A549 (cell line): ENCODE data around the gene HSF2BP. TPM values are rescaled to one million over a fixed set of nuclear protein-coding genes. Genes with fewer than 3 reads are reported as not detected.
"Not testable (repeated sequence)": the region's sequence is repeated elsewhere in the genome, so short reads cannot be mapped to it uniquely, and the experiment has no call there.

Experiments
- ATAC-seq, 2 experiments: fragments of 200-7000 bp in 1 of 2; fragments of >200 bp in 1 of 2; cut with Nextera tagmentation in 1 of 2; cut with Tn5 transposase in 1 of 2; 3 replicates each; pipeline versions ENCODE4 v1.8.0 to v1.9.1; 2018 to 2020; ENCODE audit warnings: mild to moderate bottlenecking in 1 of 2, moderate library complexity in 1 of 2
- CTCF ChIA-PET: fragments of 300-600 bp; sonication (Branson Sonifier 250); formaldehyde crosslinking; extraction: SDS; loops from one replicate; lab custom pipeline; 2021; ENCODE audit warnings: antibody characterized with exemption, inconsistent platforms; lab: Yijun Ruan, JAX
- POLR2A ChIA-PET: fragments of 350-600 bp; formaldehyde crosslinking; extraction: SDS; loops from one replicate; lab custom pipeline; 2021; ENCODE audit warnings: antibody characterized with exemption, inconsistent platforms; lab: Yijun Ruan, JAX
- DNase-seq, 2 experiments: peaks; one replicate each; pipeline versions ENCODE4 v3.0.0 to v3.0.0-alpha.2; 2011 to 2016; ENCODE audit warnings: low read depth in 1 of 2, low spot score in 1 of 2
- FAIRE-seq: peaks from 2 replicates; lab custom pipeline; 2011; peaks lifted over from hg19 to GRCh38; lab: Jason Lieb, UNC
- H3K27ac ChIP-seq, 2 experiments: fragments of >200 bp; sonication (Bioruptor Twin); formaldehyde crosslinking; 3 replicates each; pipeline ENCODE4 v1.5.1; 2016 to 2017
- H3K4me1 ChIP-seq: fragments of >200 bp; sonication (Bioruptor Twin); formaldehyde crosslinking; 3 replicates; pipeline ENCODE4 v1.6.1; 2016
- H3K4me2 ChIP-seq: fragments of >200 bp; sonication (Bioruptor Twin); formaldehyde crosslinking; 3 replicates; pipeline ENCODE4 v1.6.1; 2016
- H3K4me3 ChIP-seq: fragments of >200 bp; sonication (Bioruptor Twin); formaldehyde crosslinking; 3 replicates; pipeline ENCODE4 v1.5.1; 2016
- H3K9me3 ChIP-seq: fragments of >200 bp; sonication (Bioruptor Twin); formaldehyde crosslinking; 3 replicates; pipeline ENCODE4 v1.6.1; 2016
- CBX2 ChIP-seq: fragments of 200-600 bp; sonication (generic); IDR thresholded peaks from 2 replicates; pipeline ENCODE4 v1.6.1; 2016; ENCODE audit warnings: low read depth, mild to moderate bottlenecking, borderline replicate concordance
- CHD2 ChIP-seq: fragments of 150-350 bp; IDR thresholded peaks from 2 replicates; pipeline ENCODE4 v1.6.1; 2014; ENCODE audit warnings: low read length; ENCODE audit not compliant: partially characterized antibody
- FOSL2 ChIP-seq, 2 experiments: fragments of 450-650 bp in 1 of 2; fragments of >200 bp in 1 of 2; sonication (Bioruptor Twin) in 1 of 2; formaldehyde crosslinking; IDR thresholded peaks; 2 replicates each; pipeline versions ENCODE4 v1.5.0 to v1.6.1; 2016 to 2020; ENCODE audit warnings: mild to moderate bottlenecking in 1 of 2, moderate library complexity in 1 of 2
- HEYL ChIP-seq: fragments of 250-450 bp; sonication (Bioruptor Pico); IDR thresholded peaks from 2 replicates; pipeline ENCODE4 v1.8.0; 2021; ENCODE audit warnings: mild to moderate bottlenecking, moderate library complexity
- HOXB5 ChIP-seq: fragments of 250-450 bp; sonication (Bioruptor Pico); IDR thresholded peaks from 2 replicates; pipeline ENCODE4 v1.5.0; 2020; ENCODE audit warnings: mild to moderate bottlenecking, moderate library complexity
- MYC ChIP-seq: IDR thresholded peaks from 2 replicates; pipeline ENCODE4 v1.6.1; 2012; ENCODE audit warnings: mild to moderate bottlenecking, inconsistent platforms, low read length, improper control_type of control experiment, borderline replicate concordance
- NR3C1 ChIP-seq: fragments of >200 bp; sonication (Bioruptor Twin); formaldehyde crosslinking; IDR thresholded peaks from 3 replicates; pipeline ENCODE4 v1.6.1; 2017
- ZC3H11A ChIP-seq: fragments of 450-650 bp; IDR thresholded peaks from 2 replicates; pipeline ENCODE4 v1.6.1; 2014; ENCODE audit warnings: antibody characterized with exemption, mild to moderate bottlenecking
- WGBS: methylation state at CpG from one replicate; pipeline ENCODE4 v1.1.6; 2017; ENCODE audit errors: missing lambda C conversion rate; 5-methylcytosine and 5-hydroxymethylcytosine counted together
- polyA plus RNA-seq, 4 experiments: library from polyadenylated mRNA; depleted of rRNA in 3 of 4; stranded (reverse); fragments of >200 nt; fragmentation: RNase III in 1 of 4; extraction: RNeasy Plus Mini Kit Qiagen cat#74134 plus additional on column Dnase treatment in 1 of 4; gene quantifications; 2 replicates in 3 of 4; 3 replicates in 1 of 4; pipeline ENCODE4 v1.2.3, GENCODE V29; 2011 to 2017
- TF ChIP-seq, protein P1 (sequence below): fragments of >200 bp; sonication (Bioruptor Twin); formaldehyde crosslinking; IDR thresholded peaks from 2 replicates; pipeline ENCODE4 v1.6.1; 2016
- TF ChIP-seq, protein P2 (sequence below): IDR thresholded peaks from 2 replicates; pipeline ENCODE4 v1.6.1; 2012
- TF ChIP-seq, protein P3 (sequence below): IDR thresholded peaks from 2 replicates; pipeline ENCODE4 v1.6.1; 2012; ENCODE audit warnings: low read depth, borderline replicate concordance

Gene HSF2BP
- polyA plus RNA-seq, 2 of the 4 experiments (the other 2 are of a cell fraction), result 1.7 to 3.1 TPM

GRCh38 chr21:43657355-43658087 is 1.8 kb downstream of the HSF2BP start:
- ChIA-PET CTCF (interaction anchor here (2.1 kb wide), 1 partner anchor 11 kb away, joined by 13 read pairs; no protein-coding TSS in a partner anchor), POLR2A (no interaction called here)
- Histone ChIP-seq H3K4me1 (peaks cover 34% of the 10 kb centered on the region; the same call in 2 of the 3 replicates), H3K4me2 (no peak overlapping the region), H3K4me3 (no peak overlapping the region), H3K9me3 (no peaks in the 10 kb centered on the region), H3K27ac (no peak overlapping the region; a peak in 1 of 6 replicates)
- 93% methylated on average over 40 of the region's 46 CpGs for WGBS
- FAIRE-seq, result no peak
- no peak for TF ChIP-seq MYC
- no peak for TF ChIP-seq ZC3H11A
- TF ChIP-seq HOXB5 (CRISPR knock-in tag), result no peak
- TF ChIP-seq, protein P1, sequence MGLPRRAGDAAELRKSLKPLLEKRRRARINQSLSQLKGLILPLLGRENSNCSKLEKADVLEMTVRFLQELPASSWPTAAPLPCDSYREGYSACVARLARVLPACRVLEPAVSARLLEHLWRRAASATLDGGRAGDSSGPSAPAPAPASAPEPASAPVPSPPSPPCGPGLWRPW, result no peak
- no peak for TF ChIP-seq CHD2
- no peak for TF ChIP-seq NR3C1
- TF ChIP-seq, protein P2, sequence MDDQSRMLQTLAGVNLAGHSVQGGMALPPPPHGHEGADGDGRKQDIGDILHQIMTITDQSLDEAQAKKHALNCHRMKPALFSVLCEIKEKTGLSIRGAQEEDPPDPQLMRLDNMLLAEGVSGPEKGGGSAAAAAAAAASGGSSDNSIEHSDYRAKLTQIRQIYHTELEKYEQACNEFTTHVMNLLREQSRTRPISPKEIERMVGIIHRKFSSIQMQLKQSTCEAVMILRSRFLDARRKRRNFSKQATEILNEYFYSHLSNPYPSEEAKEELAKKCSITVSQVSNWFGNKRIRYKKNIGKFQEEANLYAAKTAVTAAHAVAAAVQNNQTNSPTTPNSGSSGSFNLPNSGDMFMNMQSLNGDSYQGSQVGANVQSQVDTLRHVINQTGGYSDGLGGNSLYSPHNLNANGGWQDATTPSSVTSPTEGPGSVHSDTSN, result no peak
- no peak for TF ChIP-seq CBX2
- no peak for ATAC-seq
- no peak for DNase-seq

DNA sequence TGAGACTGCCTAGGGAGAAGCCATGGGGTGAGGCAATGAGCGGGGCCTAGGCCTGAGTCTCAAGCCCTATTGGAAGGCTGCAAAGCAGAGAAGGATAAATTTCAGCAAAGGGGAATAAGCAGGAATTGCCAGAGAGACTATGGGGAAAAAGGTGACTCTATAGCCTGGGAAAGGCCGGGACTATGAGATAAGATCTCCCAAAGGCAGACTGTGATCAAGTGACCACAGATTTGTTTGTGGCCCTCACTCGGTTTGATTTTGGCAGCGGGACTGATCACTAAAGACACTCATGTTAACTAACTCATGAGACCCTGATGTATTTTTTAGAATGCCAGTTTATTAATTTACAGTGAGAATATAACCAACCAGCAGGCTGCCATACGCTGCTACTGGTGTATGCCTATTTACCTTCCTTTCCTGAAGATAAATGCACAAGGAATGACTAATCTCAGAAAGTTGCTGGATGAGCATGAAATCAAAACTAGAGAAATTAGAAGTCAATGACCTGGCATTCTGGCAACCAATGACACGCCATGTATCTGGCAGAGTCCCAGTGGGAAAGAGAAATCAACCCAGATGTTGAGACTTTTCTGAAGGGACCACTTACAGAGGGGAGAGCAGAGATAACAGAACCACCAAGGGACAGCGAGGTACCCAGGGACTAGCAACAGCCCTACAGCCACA is 4.3 kb downstream of the HSF2BP start:
- no peak overlapping the region for H3K4me2 ChIP-seq
- peak overlapping the region in 1 of 2 experiments; percentile 61; a peak in 2 of 6 replicates for H3K27ac ChIP-seq
- WGBS, result 79% methylated on average over 7 of the region's 7 CpGs
- ChIA-PET POLR2A (no interaction called here), CTCF (interaction anchor here (0.6 kb wide), 1 partner anchor 720 kb away, joined by 3 read pairs; no protein-coding TSS in a partner anchor)
- no peaks in the 10 kb centered on the region for H3K9me3 ChIP-seq
- no peak for DNase-seq
- no peak overlapping the region for H3K4me3 ChIP-seq
- FAIRE-seq, result no peak
- no peak for ATAC-seq
- H3K4me1 ChIP-seq, result peaks cover 22% of the 10 kb centered on the region; the same call in 2 of the 3 replicates
- TF ChIP-seq ZC3H11A, result no peak

DNA sequence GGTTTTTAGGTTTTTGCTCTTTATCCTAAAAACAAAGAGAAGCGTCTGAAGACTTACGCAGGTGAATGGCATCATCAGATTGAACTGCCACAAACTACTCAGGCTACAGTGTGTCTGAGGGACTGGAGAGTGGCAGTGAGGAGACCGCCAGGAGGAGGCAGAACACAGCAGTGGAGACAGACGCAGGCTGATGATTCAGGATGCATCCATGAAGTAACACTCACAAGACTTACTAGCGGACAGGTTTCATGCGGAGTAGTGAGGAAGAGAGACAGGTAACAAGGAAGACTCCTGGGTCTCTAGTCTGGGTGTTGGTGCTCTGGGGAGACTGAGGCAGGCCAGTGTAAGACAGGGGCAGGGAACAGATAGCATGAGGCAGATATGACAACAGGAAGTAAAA is 5.7 kb downstream of the HSF2BP start:
- no peak for DNase-seq
- no peak for FAIRE-seq
- TF ChIP-seq, protein P3, sequence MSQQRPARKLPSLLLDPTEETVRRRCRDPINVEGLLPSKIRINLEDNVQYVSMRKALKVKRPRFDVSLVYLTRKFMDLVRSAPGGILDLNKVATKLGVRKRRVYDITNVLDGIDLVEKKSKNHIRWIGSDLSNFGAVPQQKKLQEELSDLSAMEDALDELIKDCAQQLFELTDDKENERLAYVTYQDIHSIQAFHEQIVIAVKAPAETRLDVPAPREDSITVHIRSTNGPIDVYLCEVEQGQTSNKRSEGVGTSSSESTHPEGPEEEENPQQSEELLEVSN, result no peak
- H3K9me3 ChIP-seq, result no peaks in the 10 kb centered on the region
- ChIA-PET POLR2A (no interaction called here), CTCF (interaction anchor here (0.7 to 0.9 kb wide), 3 partner anchors 103 to 333 kb away, joined by 3 read pairs; no protein-coding TSS in a partner anchor)
- H3K4me2 ChIP-seq, result no peak overlapping the region
- no peak overlapping the region for H3K4me3 ChIP-seq
- no peak for ATAC-seq
- peaks cover 16% of the 10 kb centered on the region; the same call in 2 of the 3 replicates for H3K4me1 ChIP-seq
- 0 out of 6 replicates have a peak overlapping the region, but pooled peaks of 1 of the 2 experiments have one; percentile 41 for H3K27ac ChIP-seq
- 84% methylated on average over 6 of the region's 6 CpGs for WGBS

DNA sequence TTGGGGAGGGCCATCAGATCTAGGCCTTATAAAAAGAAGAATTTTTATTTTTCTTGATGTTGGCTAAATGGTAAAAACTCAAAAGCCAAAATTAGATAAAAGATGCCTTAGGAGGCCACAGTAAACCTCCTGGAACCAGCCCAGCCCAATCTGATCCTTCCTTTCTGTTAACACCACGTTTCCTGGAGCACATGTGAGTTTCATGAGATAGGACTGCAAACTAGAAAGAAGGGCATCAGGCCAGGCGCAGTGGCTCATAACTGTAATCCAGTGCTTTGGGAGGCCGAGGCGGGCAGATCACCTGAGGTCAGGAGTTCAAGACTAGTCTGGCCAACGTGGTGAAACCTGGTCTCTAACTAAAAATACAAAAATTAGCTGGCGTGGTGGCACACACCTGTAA is 6.7 kb downstream of the HSF2BP start:
- no peak for ATAC-seq
- TF ChIP-seq HEYL (CRISPR knock-in tag), result no peak
- WGBS, result 82% methylated on average over 6 of the region's 6 CpGs
- Histone ChIP-seq H3K4me2 (no peak overlapping the region), H3K9me3 (no peaks in the 10 kb centered on the region), H3K4me3 (no peak overlapping the region), H3K27ac (no peak overlapping the region; a peak in 1 of 6 replicates), H3K4me1 (peaks cover 16% of the 10 kb centered on the region; the same call in 2 of the 3 replicates)
- CTCF ChIA-PET, result no interaction called here
- no peak for DNase-seq
- POLR2A ChIA-PET, result no interaction called here
- no peak for FAIRE-seq

GRCh38 chr21:43651926-43652325 is 7.4 kb downstream of the HSF2BP start:
- DNase-seq; FAIRE-seq; H3K27ac ChIP-seq; H3K4me3 ChIP-seq; ATAC-seq; CTCF ChIA-PET; H3K9me3 ChIP-seq; POLR2A ChIA-PET; H3K4me2 ChIP-seq; TF ChIP-seq FOSL2 (IDR thresholded peaks at IDR 0.05): not testable (repeated sequence)
- peak; percentile 27 for TF ChIP-seq FOSL2 (CRISPR knock-in tag; IDR thresholded peaks at IDR 0.05)
- 93% methylated on average over 6 of the region's 6 CpGs for WGBS
- peaks cover 19% of the 10 kb centered on the region; the same call in 2 of the 3 replicates for H3K4me1 ChIP-seq
